ENCODE results near the gene RPA1. TPM values are rescaled to one million over a fixed set of nuclear protein-coding genes. Genes with fewer than 3 reads are reported as not detected.
"Not testable (repeated sequence)": the region's sequence is repeated elsewhere in the genome, so short reads cannot be mapped to it uniquely, and the experiment has no call there.

The RPA1 gene
- total RNA-seq, 6 experiments from 2014 or later: 83.2 to 111 (median 108) TPM

DNA sequence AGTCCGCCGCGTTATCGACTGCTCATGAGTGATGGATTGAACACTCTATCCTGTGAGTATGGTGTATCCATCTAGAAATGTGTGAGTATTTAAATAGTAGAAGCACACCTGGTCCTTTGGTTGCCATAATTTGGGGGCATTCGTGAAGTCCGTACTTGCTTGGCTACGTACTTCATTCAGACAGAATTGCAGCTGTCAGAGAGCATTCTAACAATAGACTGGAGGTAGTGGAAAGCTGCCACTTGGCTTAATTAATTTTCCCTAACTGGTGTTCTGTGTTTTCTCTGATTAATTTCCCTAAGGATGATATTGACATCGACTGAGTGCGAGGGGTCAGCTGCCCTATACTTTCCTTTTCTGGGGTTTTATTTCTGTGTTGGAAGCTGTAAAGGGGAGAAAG, 14.1 kb downstream of the RPA1 start:
- H3K4me1 Mint-ChIP-seq (ENCODE audit: low read depth): no peaks in the 10 kb centered on the region
- no peak overlapping the region for H3K4me3 Mint-ChIP-seq
- TF ChIP-seq, protein P1, sequence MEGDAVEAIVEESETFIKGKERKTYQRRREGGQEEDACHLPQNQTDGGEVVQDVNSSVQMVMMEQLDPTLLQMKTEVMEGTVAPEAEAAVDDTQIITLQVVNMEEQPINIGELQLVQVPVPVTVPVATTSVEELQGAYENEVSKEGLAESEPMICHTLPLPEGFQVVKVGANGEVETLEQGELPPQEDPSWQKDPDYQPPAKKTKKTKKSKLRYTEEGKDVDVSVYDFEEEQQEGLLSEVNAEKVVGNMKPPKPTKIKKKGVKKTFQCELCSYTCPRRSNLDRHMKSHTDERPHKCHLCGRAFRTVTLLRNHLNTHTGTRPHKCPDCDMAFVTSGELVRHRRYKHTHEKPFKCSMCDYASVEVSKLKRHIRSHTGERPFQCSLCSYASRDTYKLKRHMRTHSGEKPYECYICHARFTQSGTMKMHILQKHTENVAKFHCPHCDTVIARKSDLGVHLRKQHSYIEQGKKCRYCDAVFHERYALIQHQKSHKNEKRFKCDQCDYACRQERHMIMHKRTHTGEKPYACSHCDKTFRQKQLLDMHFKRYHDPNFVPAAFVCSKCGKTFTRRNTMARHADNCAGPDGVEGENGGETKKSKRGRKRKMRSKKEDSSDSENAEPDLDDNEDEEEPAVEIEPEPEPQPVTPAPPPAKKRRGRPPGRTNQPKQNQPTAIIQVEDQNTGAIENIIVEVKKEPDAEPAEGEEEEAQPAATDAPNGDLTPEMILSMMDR (IDR thresholded peaks at IDR 0.05): no peak
- no peaks in the 10 kb centered on the region for H3K27me3 Mint-ChIP-seq (ENCODE audit: insufficient read depth)
- peaks cover 15% of the 10 kb centered on the region for H3K36me3 Mint-ChIP-seq (ENCODE audit: low read depth)
- no peak overlapping the region for H3K27ac Mint-ChIP-seq
- DNase-seq: no peak
- no peaks in the 10 kb centered on the region for H3K9me3 Mint-ChIP-seq

DNA sequence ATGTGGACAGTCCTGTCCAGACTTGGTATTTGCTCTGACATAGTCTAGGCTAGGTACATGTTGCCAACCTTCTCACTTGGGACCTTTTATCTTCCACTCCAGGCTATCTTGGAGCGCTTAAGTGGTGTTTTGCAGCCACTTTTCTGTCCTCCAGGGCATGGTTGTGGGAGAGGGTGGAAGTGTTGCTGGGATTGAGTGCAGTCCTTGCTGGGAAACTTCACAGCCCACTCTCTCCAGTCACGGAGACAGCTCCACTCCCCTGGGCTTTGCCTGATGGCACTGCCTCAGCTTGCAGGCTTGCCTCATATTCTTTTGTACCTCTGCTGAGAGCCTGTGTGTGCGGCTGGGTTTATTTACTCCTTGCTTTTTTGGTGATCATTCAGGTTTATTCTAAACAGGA, 17.4 kb downstream of the RPA1 start:
- Mint-ChIP-seq H3K4me1 (ENCODE audit: low read depth) (peaks cover 13% of the 10 kb centered on the region), H3K27ac (no peak overlapping the region), H3K9me3 (no peaks in the 10 kb centered on the region), H3K36me3 (ENCODE audit: low read depth) (peaks cover 15% of the 10 kb centered on the region), H3K27me3 (ENCODE audit: insufficient read depth) (peaks cover 5% of the 10 kb centered on the region), H3K4me3 (no peak overlapping the region)
- no peak for DNase-seq
- TF ChIP-seq, protein P1 (IDR thresholded peaks at IDR 0.05): no peak

DNA sequence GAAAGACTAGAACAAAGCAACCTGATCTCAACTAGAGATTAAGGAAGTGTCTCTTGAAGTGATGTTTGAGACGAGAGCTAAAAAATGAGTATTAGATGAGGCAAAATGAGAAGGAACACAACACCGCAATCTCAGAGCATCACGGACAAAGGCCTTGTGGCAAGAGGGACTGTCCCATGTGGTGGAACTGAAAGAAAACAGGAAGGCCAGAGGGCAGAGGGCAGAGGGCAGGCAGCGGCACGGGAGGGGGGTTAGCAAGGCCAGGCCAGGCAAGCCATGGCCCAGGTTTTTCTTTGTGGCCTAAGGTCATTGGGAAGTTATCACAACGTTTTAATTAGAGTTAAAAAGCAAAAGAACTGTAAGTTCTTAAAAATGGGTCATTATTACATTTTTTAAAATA, 22.5 kb downstream of the RPA1 start:
- H3K4me1 Mint-ChIP-seq (ENCODE audit: low read depth): peaks cover 13% of the 10 kb centered on the region
- TF ChIP-seq, protein P1 (IDR thresholded peaks at IDR 0.05): no peak
- H3K4me3 Mint-ChIP-seq: no peak overlapping the region
- no peak overlapping the region for H3K27ac Mint-ChIP-seq
- peaks cover 5% of the 10 kb centered on the region for H3K27me3 Mint-ChIP-seq (ENCODE audit: insufficient read depth)
- H3K36me3 Mint-ChIP-seq (ENCODE audit: low read depth): no peaks in the 10 kb centered on the region; the same call in 1 of the 2 replicates
- no peak for DNase-seq
- H3K9me3 Mint-ChIP-seq: no peaks in the 10 kb centered on the region

DNA sequence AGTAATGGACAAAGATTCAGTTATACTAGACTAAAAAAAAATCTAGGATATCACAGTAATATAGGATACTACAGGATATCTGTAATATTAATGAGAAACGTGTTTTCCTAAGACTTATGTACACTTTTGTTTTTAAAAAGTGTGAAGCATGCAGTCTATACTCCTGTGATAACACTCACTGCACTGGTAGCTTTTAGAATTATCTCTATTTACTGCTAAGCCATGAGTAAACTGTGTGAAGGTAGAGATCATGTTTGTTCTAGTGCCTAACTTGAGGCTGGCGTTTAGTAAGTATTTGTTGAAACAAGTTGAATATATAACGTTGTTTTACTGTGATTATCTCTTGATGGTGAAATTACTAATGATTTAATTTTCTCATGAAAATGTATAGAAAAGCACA, 23.9 kb downstream of the RPA1 start:
- no peak overlapping the region for H3K4me3 Mint-ChIP-seq
- H3K27me3 Mint-ChIP-seq (ENCODE audit: insufficient read depth): peaks cover 5% of the 10 kb centered on the region
- DNase-seq: no peak
- peaks cover 13% of the 10 kb centered on the region for H3K4me1 Mint-ChIP-seq (ENCODE audit: low read depth)
- H3K9me3 Mint-ChIP-seq: no peaks in the 10 kb centered on the region
- no peak overlapping the region for H3K27ac Mint-ChIP-seq
- TF ChIP-seq, protein P1 (IDR thresholded peaks at IDR 0.05): no peak
- no peaks in the 10 kb centered on the region; the same call in 1 of the 2 replicates for H3K36me3 Mint-ChIP-seq (ENCODE audit: low read depth)

DNA sequence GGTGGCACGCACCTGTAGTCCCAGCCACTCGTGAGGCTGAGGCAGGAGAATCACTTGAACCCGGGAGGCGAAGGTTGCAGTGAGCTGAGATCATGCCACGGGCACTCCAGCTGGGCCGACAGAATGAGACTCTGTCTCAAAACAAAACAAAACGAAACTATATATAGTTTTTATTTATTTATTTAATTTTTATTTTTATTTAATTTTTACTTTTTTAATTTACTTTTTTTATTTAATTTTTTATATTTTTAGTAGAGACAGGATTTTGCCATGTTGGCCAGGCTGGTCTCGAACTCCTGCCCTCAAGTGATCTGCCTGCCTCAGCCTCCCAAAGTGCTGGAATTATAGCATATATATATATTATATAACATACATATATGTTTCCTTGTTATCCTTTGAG, 26.7 kb downstream of the RPA1 start:
- H3K4me3 Mint-ChIP-seq; H3K27ac Mint-ChIP-seq; H3K4me1 Mint-ChIP-seq (ENCODE audit: low read depth); H3K27me3 Mint-ChIP-seq (ENCODE audit: insufficient read depth); H3K9me3 Mint-ChIP-seq; DNase-seq; H3K36me3 Mint-ChIP-seq (ENCODE audit: low read depth): not testable (repeated sequence)

DNA sequence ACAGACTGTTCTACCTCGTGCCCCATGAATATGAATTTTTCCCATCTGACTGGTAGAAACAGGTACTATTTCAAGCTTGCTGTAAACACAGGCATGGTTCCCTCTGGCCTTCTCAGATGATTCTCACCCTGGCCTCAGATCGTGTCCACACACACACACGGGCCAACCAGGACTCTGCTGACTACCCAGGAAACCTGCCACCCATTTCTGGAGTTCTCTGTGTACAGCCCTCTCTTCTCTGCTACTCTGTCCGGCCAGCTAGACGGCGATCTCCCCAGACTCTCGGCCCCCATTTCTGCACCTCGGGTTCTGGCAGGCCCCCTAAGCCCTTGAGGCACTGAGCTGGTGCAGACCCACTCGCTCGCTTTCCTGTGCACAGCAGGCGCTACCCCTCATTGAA, 31.2 kb downstream of the RPA1 start:
- Mint-ChIP-seq H3K27me3 (ENCODE audit: insufficient read depth) (no peaks in the 10 kb centered on the region; the same call in 1 of the 2 replicates), H3K4me1 (ENCODE audit: low read depth) (no peaks in the 10 kb centered on the region), H3K36me3 (ENCODE audit: low read depth) (peaks cover 5% of the 10 kb centered on the region; the same call in 1 of the 2 replicates), H3K27ac (no peak overlapping the region), H3K9me3 (no peaks in the 10 kb centered on the region), H3K4me3 (no peak overlapping the region)
- DNase-seq: no peak
- TF ChIP-seq, protein P1 (IDR thresholded peaks at IDR 0.05): no peak

Data from HFFc6 (cell line).